H1 (cell line): Measurements from ENCODE around the gene SLC15A4. TPM values are rescaled to one million over a fixed set of nuclear protein-coding genes. Genes with fewer than 3 reads are reported as not detected.

Experiments
- BRCA1 ChIP-seq: IDR thresholded peaks from 2 replicates; pipeline ENCODE4 v1.6.1; 2012; ENCODE audit warnings: low read depth, low read length, improper control_type of control experiment
- FOSL1 ChIP-seq: IDR thresholded peaks from 2 replicates; pipeline ENCODE4 v1.6.1; 2011; ENCODE audit warnings: mild to moderate bottlenecking, low read depth, low read length, moderate library complexity; ENCODE audit not compliant: insufficient read depth
- GTF2F1 ChIP-seq: IDR thresholded peaks from 2 replicates; pipeline ENCODE4 v1.6.1; 2012; ENCODE audit warnings: low read depth, low read length, improper control_type of control experiment, borderline replicate concordance
- HDAC2 ChIP-seq, 2 experiments: fragments of 300-600 bp in 1 of 2; sonication (generic) in 1 of 2; IDR thresholded peaks; 2 replicates each; pipeline ENCODE4 v1.6.1; 2011 to 2012; ENCODE audit warnings: low read depth in 2 of 2, low read length in 2 of 2, mild to moderate bottlenecking in 2 of 2, moderate library complexity in 2 of 2, borderline replicate concordance in 1 of 2, inconsistent platforms in 1 of 2
- KDM4A ChIP-seq: IDR thresholded peaks from one replicate; pipeline ENCODE4 v1.7.1; 2012; ENCODE audit warnings: low read depth, mild to moderate bottlenecking, moderate library complexity, low read length, inconsistent platforms; ENCODE audit not compliant: severe bottlenecking
- POLR2A ChIP-seq, 2 experiments: IDR thresholded peaks; 1 replicate in 1 of 2; 2 replicates in 1 of 2; pipeline ENCODE4 v1.6.1; 2011; ENCODE audit warnings: low read depth in 2 of 2, low read length in 2 of 2, mild to moderate bottlenecking in 2 of 2; ENCODE audit errors: control extremely low read depth in 1 of 2
- RNF2 ChIP-seq: fragments of 200-900, 300-1000 bp; sonication (generic); IDR thresholded peaks from 2 replicates; pipeline ENCODE4 v1.7.1; 2016; ENCODE audit warnings: borderline replicate concordance, low read depth, mild to moderate bottlenecking, antibody characterized with exemption, low read length; ENCODE audit not compliant: poor library complexity, severe bottlenecking; ENCODE audit errors: missing control alignments
- SAP30 ChIP-seq: fragments of 300-600 bp; sonication (generic); IDR thresholded peaks from 2 replicates; pipeline ENCODE4 v1.7.1; 2012; ENCODE audit warnings: low read length, moderate library complexity, mild to moderate bottlenecking, inconsistent platforms; ENCODE audit not compliant: insufficient read depth, insufficient replicate concordance
- polyA plus RNA-seq, 7 experiments: library from polyadenylated mRNA; depleted of rRNA in 3 of 7; stranded (reverse) in 5 of 7; unstranded in 2 of 7; fragments of >200 nt in 5 of 7; fragments of 200-250 nt in 2 of 7; gene quantifications; 1 replicate in 5 of 7; 2 replicates in 1 of 7; 4 replicates in 1 of 7; pipeline versions ENCODE4 v1.2.1 to v1.2.3, GENCODE V29; 2011 to 2013; ENCODE audit warnings: missing spikeins in 2 of 7, mixed read lengths in 2 of 7
- total RNA-seq: library from RNA; stranded (reverse); fragmentation: NEBNext Ultra II Directional; extraction: Animal tissue kit (Norgen Biotek cat#: 25700); gene quantifications from 2 replicates; pipeline ENCODE4 v1.2.1, GENCODE V29; 2021
- TF ChIP-seq, protein P1 (sequence below): fragments of 300-600 bp; sonication (generic); IDR thresholded peaks from 2 replicates; pipeline ENCODE4 v1.7.1; 2012; ENCODE audit warnings: low read length, moderate library complexity, mild to moderate bottlenecking, inconsistent platforms; ENCODE audit not compliant: insufficient replicate concordance

SLC15A4 gene
- total and polyA plus RNA-seq, 2 of the 8 experiments (the other 6 are each of a cell fraction or from before 2014, with no cell fraction given): 22.7 to 26.6 TPM

DNA sequence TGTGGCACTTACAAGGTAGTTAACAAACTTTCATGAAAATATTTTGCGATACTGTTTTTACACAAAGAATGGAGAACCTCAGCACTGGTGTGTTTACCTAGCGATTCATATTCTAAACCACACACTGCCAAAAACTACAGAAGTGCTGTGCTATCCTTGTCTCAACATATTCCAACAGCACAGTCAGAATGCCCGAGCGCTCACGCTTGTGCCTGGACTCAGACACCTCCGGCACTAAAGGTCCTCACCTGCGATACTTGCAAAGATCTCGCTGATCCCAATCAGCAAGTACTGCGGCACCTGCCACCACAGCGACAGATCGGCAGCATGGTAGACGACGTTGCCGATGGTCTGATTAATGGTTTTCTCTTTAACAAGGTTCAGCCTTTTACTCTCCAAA, 23.2 kb downstream of the SLC15A4 start (continued):
- TF ChIP-seq, protein P1, sequence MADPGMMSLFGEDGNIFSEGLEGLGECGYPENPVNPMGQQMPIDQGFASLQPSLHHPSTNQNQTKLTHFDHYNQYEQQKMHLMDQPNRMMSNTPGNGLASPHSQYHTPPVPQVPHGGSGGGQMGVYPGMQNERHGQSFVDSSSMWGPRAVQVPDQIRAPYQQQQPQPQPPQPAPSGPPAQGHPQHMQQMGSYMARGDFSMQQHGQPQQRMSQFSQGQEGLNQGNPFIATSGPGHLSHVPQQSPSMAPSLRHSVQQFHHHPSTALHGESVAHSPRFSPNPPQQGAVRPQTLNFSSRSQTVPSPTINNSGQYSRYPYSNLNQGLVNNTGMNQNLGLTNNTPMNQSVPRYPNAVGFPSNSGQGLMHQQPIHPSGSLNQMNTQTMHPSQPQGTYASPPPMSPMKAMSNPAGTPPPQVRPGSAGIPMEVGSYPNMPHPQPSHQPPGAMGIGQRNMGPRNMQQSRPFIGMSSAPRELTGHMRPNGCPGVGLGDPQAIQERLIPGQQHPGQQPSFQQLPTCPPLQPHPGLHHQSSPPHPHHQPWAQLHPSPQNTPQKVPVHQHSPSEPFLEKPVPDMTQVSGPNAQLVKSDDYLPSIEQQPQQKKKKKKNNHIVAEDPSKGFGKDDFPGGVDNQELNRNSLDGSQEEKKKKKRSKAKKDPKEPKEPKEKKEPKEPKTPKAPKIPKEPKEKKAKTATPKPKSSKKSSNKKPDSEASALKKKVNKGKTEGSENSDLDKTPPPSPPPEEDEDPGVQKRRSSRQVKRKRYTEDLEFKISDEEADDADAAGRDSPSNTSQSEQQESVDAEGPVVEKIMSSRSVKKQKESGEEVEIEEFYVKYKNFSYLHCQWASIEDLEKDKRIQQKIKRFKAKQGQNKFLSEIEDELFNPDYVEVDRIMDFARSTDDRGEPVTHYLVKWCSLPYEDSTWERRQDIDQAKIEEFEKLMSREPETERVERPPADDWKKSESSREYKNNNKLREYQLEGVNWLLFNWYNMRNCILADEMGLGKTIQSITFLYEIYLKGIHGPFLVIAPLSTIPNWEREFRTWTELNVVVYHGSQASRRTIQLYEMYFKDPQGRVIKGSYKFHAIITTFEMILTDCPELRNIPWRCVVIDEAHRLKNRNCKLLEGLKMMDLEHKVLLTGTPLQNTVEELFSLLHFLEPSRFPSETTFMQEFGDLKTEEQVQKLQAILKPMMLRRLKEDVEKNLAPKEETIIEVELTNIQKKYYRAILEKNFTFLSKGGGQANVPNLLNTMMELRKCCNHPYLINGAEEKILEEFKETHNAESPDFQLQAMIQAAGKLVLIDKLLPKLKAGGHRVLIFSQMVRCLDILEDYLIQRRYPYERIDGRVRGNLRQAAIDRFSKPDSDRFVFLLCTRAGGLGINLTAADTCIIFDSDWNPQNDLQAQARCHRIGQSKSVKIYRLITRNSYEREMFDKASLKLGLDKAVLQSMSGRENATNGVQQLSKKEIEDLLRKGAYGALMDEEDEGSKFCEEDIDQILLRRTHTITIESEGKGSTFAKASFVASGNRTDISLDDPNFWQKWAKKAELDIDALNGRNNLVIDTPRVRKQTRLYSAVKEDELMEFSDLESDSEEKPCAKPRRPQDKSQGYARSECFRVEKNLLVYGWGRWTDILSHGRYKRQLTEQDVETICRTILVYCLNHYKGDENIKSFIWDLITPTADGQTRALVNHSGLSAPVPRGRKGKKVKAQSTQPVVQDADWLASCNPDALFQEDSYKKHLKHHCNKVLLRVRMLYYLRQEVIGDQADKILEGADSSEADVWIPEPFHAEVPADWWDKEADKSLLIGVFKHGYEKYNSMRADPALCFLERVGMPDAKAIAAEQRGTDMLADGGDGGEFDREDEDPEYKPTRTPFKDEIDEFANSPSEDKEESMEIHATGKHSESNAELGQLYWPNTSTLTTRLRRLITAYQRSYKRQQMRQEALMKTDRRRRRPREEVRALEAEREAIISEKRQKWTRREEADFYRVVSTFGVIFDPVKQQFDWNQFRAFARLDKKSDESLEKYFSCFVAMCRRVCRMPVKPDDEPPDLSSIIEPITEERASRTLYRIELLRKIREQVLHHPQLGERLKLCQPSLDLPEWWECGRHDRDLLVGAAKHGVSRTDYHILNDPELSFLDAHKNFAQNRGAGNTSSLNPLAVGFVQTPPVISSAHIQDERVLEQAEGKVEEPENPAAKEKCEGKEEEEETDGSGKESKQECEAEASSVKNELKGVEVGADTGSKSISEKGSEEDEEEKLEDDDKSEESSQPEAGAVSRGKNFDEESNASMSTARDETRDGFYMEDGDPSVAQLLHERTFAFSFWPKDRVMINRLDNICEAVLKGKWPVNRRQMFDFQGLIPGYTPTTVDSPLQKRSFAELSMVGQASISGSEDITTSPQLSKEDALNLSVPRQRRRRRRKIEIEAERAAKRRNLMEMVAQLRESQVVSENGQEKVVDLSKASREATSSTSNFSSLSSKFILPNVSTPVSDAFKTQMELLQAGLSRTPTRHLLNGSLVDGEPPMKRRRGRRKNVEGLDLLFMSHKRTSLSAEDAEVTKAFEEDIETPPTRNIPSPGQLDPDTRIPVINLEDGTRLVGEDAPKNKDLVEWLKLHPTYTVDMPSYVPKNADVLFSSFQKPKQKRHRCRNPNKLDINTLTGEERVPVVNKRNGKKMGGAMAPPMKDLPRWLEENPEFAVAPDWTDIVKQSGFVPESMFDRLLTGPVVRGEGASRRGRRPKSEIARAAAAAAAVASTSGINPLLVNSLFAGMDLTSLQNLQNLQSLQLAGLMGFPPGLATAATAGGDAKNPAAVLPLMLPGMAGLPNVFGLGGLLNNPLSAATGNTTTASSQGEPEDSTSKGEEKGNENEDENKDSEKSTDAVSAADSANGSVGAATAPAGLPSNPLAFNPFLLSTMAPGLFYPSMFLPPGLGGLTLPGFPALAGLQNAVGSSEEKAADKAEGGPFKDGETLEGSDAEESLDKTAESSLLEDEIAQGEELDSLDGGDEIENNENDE: no peak
- TF ChIP-seq POLR2A (IDR thresholded peaks at IDR 0.05; ENCODE audit: control extremely low read depth in 1 of 2, low read depth in 2 of 2, low read length in 2 of 2) (no peak), BRCA1 (no peak), GTF2F1 (no peak), SAP30 (no peak), RNF2 (no peak), KDM4A (no peak), FOSL1 (no peak), HDAC2 (IDR thresholded peaks at IDR 0.05; ENCODE audit: borderline replicate concordance in 1 of 2, low read depth in 2 of 2, low read length in 2 of 2) (no peak)
